Neural cell (in vitro differentiated cells): Measurements from ENCODE around the gene SLC13A3. TPM values are rescaled to one million over a fixed set of nuclear protein-coding genes. Genes with fewer than 3 reads are reported as not detected.
A peak's percentile ranks its signal among the peaks of the same experiment; 100 is the strongest.

Experiments used
- H2AFZ ChIP-seq: fragments of 200-600, 300-800 bp; sonication (generic), shearing (Covaris generic); 2 replicates; pipeline ENCODE4 v1.6.0; 2014; ENCODE audit warnings: low read depth, mild to moderate bottlenecking, antibody characterized with exemption, low read length, moderate library complexity
- H3F3A ChIP-seq: fragments of 200-600 bp; shearing (Covaris generic); 2 replicates; pipeline ENCODE4 v1.6.1; 2016; ENCODE audit warnings: mild to moderate bottlenecking, moderate library complexity, mixed read lengths, antibody characterized with exemption, low read length; ENCODE audit not compliant: insufficient read depth, poor library complexity, severe bottlenecking
- H3K27ac ChIP-seq: fragments of 200-600, 300-800 bp; sonication (generic), shearing (Covaris generic); 2 replicates; pipeline ENCODE4 v1.5.1; 2014; ENCODE audit warnings: mild to moderate bottlenecking, low read length, moderate library complexity
- H3K27me3 ChIP-seq: fragments of 300-800, 200-600 bp; sonication (generic), shearing (Covaris generic); 2 replicates; pipeline ENCODE4 v1.6.0; 2014; ENCODE audit warnings: mild to moderate bottlenecking, low read depth, low read length, moderate library complexity; ENCODE audit not compliant: insufficient read depth
- H3K36me3 ChIP-seq: fragments of 300-800, 200-600 bp; sonication (generic), shearing (Covaris generic); 2 replicates; pipeline ENCODE4 v1.5.1; 2014; ENCODE audit warnings: mild to moderate bottlenecking, antibody characterized with exemption, low read length, moderate library complexity; ENCODE audit not compliant: insufficient read depth
- H3K4me2 ChIP-seq: fragments of 300-800, 200-600 bp; sonication (generic), shearing (Covaris generic); 2 replicates; pipeline ENCODE4 v1.6.0; 2014; ENCODE audit warnings: mild to moderate bottlenecking, low read length
- H3K4me3 ChIP-seq: fragments of 300-800, 200-600 bp; sonication (generic), shearing (Covaris generic); 2 replicates; pipeline ENCODE4 v1.5.1; 2014; ENCODE audit warnings: mild to moderate bottlenecking, low read length, moderate library complexity
- H3K79me2 ChIP-seq: fragments of 200-600 bp; shearing (Covaris generic); replicated peaks from 2 replicates; pipeline ENCODE4 v1.6.0; 2014; ENCODE audit warnings: mild to moderate bottlenecking, low read length, moderate library complexity; ENCODE audit not compliant: insufficient read depth
- H3K9ac ChIP-seq: fragments of 300-800, 200-600 bp; sonication (generic), shearing (Covaris generic); 2 replicates; pipeline ENCODE4 v1.6.1; 2016; ENCODE audit warnings: mild to moderate bottlenecking, low read length, mixed read lengths
- H3K9me2 ChIP-seq: fragments of 200-600 bp; shearing (Covaris generic); 2 replicates; pipeline ENCODE4 v1.6.1; 2016; ENCODE audit warnings: mild to moderate bottlenecking, low read length, mixed read lengths; ENCODE audit not compliant: insufficient read depth
- H3K9me3 ChIP-seq: fragments of 200-600, 300-800 bp; sonication (generic), shearing (Covaris generic); 2 replicates; pipeline ENCODE4 v1.6.1; 2016; ENCODE audit warnings: mild to moderate bottlenecking, mixed run types, low read length, moderate library complexity, mixed read lengths
- H4K20me1 ChIP-seq: fragments of 200-600 bp; shearing (Covaris generic); 2 replicates; pipeline ENCODE4 v1.6.1; 2016; ENCODE audit warnings: mild to moderate bottlenecking, mixed run types; ENCODE audit not compliant: insufficient read depth
- EP300 ChIP-seq: fragments of 450-650 bp; conservative IDR thresholded peaks from 2 replicates; pipeline ENCODE4 v1.6.1; 2014; ENCODE audit warnings: antibody characterized with exemption, mild to moderate bottlenecking, moderate library complexity; ENCODE audit not compliant: poor library complexity, severe bottlenecking
- EZH2 ChIP-seq: fragments of 200-600, 300-800 bp; shearing (Covaris generic), sonication (generic); IDR thresholded peaks from 2 replicates; pipeline ENCODE4 v1.6.1; 2014; ENCODE audit warnings: antibody characterized with exemption, low read length, borderline replicate concordance, mild to moderate bottlenecking; ENCODE audit not compliant: insufficient read depth, poor library complexity, severe bottlenecking
- MXI1 ChIP-seq: fragments of 450-650 bp; conservative IDR thresholded peaks from 2 replicates; pipeline ENCODE4 v1.6.1; 2014; ENCODE audit warnings: antibody characterized with exemption, mild to moderate bottlenecking; ENCODE audit not compliant: poor library complexity, severe bottlenecking
- POLR2AphosphoS5 ChIP-seq: IDR thresholded peaks from 2 replicates; pipeline ENCODE4 v1.6.1; 2012
- RAD21 ChIP-seq: fragments of 450-650 bp; conservative IDR thresholded peaks from 2 replicates; pipeline ENCODE4 v1.6.1; 2014; ENCODE audit warnings: antibody characterized with exemption, mild to moderate bottlenecking, moderate library complexity
- SMC3 ChIP-seq: fragments of 450-650 bp; conservative IDR thresholded peaks from 2 replicates; pipeline ENCODE4 v1.6.1; 2014; ENCODE audit warnings: antibody characterized with exemption, mild to moderate bottlenecking, moderate library complexity; ENCODE audit not compliant: poor library complexity
- TAF1 ChIP-seq: IDR thresholded peaks from 2 replicates; pipeline ENCODE4 v1.6.1; 2012; ENCODE audit warnings: low read depth
- polyA plus RNA-seq: library from polyadenylated mRNA; depleted of rRNA; stranded (reverse); fragments of >200 nt; gene quantifications from 2 replicates; pipeline ENCODE4 v1.2.3, GENCODE V29; 2014
- TF ChIP-seq, protein P1 (sequence below): fragments of 450-650 bp; IDR thresholded peaks from 2 replicates; pipeline ENCODE4 v1.5.1; 2014; ENCODE audit warnings: antibody characterized with exemption, mild to moderate bottlenecking, moderate library complexity; ENCODE audit not compliant: poor library complexity, severe bottlenecking
- TF ChIP-seq, protein P2 (sequence below): IDR thresholded peaks from 2 replicates; pipeline ENCODE4 v1.6.1; 2012; ENCODE audit warnings: borderline replicate concordance

The SLC13A3 gene
- polyA plus RNA-seq, 1 donor from 2014 or later, result 5.5 TPM

DNA sequence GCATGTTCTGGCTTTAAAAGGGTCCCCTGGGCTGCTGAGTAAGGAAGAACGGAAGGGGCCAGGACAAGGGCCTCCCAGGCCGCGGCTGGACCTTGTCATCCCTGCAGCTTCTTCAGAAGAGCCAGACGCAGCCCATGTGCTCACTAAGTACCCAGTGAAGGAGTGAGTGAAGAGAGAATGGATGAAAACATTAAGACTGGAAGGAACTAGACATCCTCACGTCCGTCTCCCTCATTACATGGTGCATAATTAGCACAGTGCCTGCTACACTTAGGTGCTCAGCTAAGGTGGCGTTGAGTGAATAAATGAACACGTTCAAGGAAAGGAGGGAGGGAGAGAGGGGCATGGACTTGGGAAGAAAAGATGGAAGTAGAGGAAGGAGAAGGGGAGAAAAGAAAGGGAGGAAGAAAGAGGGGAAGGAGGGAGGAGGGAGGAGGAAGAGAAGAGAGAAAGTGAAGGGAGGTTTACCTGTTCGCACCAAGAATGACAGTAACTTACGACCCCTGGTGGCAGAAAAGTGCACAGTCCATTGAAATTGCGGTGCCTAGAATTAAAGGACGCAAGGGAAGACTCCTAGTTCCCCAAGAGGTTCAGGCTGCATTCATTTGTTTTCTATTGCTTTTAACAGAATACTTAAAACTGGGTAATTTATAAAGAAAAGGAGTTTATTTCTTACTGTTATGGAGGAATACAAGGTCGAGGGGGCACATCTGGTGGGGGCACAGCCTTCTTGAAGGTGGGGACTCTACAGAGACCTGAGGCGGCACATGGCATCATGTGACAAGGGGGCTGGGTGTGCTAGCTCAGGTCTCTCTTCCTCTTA, 30.0 kb upstream of the SLC13A3 start:
- Histone ChIP-seq H3K4me2 (no peak overlapping the region), H3K9ac (no peak overlapping the region), H2AFZ (no peak overlapping the region), H3K9me2 (no peaks in the 10 kb centered on the region), H3K79me2 (peaks cover 19% of the 10 kb centered on the region), H3K9me3 (no peaks in the 10 kb centered on the region), H3K4me3 (no peak overlapping the region), H3K27me3 (no peaks in the 10 kb centered on the region), H4K20me1 (no peaks in the 10 kb centered on the region), H3K27ac (no peak overlapping the region), H3F3A (no peaks in the 10 kb centered on the region), H3K36me3 (peaks cover 5% of the 10 kb centered on the region)
- TF ChIP-seq, protein P1, sequence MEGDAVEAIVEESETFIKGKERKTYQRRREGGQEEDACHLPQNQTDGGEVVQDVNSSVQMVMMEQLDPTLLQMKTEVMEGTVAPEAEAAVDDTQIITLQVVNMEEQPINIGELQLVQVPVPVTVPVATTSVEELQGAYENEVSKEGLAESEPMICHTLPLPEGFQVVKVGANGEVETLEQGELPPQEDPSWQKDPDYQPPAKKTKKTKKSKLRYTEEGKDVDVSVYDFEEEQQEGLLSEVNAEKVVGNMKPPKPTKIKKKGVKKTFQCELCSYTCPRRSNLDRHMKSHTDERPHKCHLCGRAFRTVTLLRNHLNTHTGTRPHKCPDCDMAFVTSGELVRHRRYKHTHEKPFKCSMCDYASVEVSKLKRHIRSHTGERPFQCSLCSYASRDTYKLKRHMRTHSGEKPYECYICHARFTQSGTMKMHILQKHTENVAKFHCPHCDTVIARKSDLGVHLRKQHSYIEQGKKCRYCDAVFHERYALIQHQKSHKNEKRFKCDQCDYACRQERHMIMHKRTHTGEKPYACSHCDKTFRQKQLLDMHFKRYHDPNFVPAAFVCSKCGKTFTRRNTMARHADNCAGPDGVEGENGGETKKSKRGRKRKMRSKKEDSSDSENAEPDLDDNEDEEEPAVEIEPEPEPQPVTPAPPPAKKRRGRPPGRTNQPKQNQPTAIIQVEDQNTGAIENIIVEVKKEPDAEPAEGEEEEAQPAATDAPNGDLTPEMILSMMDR, result peak; percentile 78
- TF ChIP-seq, protein P2, sequence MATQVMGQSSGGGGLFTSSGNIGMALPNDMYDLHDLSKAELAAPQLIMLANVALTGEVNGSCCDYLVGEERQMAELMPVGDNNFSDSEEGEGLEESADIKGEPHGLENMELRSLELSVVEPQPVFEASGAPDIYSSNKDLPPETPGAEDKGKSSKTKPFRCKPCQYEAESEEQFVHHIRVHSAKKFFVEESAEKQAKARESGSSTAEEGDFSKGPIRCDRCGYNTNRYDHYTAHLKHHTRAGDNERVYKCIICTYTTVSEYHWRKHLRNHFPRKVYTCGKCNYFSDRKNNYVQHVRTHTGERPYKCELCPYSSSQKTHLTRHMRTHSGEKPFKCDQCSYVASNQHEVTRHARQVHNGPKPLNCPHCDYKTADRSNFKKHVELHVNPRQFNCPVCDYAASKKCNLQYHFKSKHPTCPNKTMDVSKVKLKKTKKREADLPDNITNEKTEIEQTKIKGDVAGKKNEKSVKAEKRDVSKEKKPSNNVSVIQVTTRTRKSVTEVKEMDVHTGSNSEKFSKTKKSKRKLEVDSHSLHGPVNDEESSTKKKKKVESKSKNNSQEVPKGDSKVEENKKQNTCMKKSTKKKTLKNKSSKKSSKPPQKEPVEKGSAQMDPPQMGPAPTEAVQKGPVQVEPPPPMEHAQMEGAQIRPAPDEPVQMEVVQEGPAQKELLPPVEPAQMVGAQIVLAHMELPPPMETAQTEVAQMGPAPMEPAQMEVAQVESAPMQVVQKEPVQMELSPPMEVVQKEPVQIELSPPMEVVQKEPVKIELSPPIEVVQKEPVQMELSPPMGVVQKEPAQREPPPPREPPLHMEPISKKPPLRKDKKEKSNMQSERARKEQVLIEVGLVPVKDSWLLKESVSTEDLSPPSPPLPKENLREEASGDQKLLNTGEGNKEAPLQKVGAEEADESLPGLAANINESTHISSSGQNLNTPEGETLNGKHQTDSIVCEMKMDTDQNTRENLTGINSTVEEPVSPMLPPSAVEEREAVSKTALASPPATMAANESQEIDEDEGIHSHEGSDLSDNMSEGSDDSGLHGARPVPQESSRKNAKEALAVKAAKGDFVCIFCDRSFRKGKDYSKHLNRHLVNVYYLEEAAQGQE, result no peak
- TF ChIP-seq SMC3, result peak; percentile 77
- TF ChIP-seq EP300, result no peak
- TF ChIP-seq EZH2, result no peak
- TF ChIP-seq POLR2AphosphoS5, result no peak
- peak; percentile 71 for TF ChIP-seq RAD21
- TF ChIP-seq TAF1, result no peak

DNA sequence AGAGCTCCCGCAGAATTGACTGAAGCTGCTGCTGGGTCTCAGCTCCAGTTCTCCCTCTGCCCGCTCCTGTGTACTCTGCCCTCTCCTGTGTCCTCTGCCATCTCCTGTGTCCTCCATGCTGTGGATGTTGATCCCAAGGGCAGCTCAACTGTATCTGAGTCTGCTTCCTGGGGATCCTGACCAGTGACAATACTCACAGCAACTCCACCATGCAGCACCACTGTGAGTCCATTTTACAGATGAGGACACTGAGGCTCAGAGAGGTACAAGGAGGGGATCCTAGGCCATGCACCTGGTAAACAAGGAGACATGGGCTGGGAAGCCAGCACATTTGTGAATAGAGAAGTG, 29.4 kb upstream of the SLC13A3 start:
- no peak overlapping the region for H3K9ac ChIP-seq
- H3F3A ChIP-seq, result no peaks in the 10 kb centered on the region
- no peaks in the 10 kb centered on the region for H3K27me3 ChIP-seq
- no peak overlapping the region for H3K4me3 ChIP-seq
- H3K36me3 ChIP-seq, result peaks cover 5% of the 10 kb centered on the region
- no peaks in the 10 kb centered on the region for H3K9me2 ChIP-seq
- no peak overlapping the region for H3K4me2 ChIP-seq
- TF ChIP-seq, protein P1, result no peak
- TF ChIP-seq EP300 (no peak), POLR2AphosphoS5 (no peak), RAD21 (no peak), MXI1 (no peak), EZH2 (no peak), SMC3 (no peak), TAF1 (no peak)
- TF ChIP-seq, protein P2, result no peak
- no peaks in the 10 kb centered on the region for H3K9me3 ChIP-seq
- no peak overlapping the region for H2AFZ ChIP-seq
- peaks cover 14% of the 10 kb centered on the region for H3K79me2 ChIP-seq
- H4K20me1 ChIP-seq, result no peaks in the 10 kb centered on the region
- no peak overlapping the region for H3K27ac ChIP-seq
